Caki2 (cell line): ENCODE measurements around the gene CPNE8. TPM values are rescaled to one million over a fixed set of nuclear protein-coding genes. Genes with fewer than 3 reads are reported as not detected.

Experiments used
- DNase-seq: peaks from one replicate; pipeline ENCODE4 v3.0.0-alpha.2; 2015; ENCODE audit warnings: low read depth
- in situ Hi-C: cut with HindIII; loops from 2 replicates; pipeline ENCODE4 v1.10.0; 2016; ENCODE audit warnings: low sequenced_read_pairs, low pct_unique_long_range_greater_than_20kb, mixed read lengths
- total RNA-seq: library from RNA; depleted of rRNA; stranded (reverse); fragments of >200 nt; shearing (Covaris generic); gene quantifications from 2 replicates; pipeline ENCODE4 v1.2.3, GENCODE V29; 2014; ENCODE audit warnings: low replicate concordance

Gene CPNE8
- total RNA-seq, 1 experiment from 2014 or later = 20.4 TPM

GRCh38 chr12:38610808-38611350, 294.5 kb downstream of the CPNE8 start:
- in situ Hi-C loops = no loop called here

GRCh38 chr12:38607295-38607694, 298.1 kb downstream of the CPNE8 start:
- no peak for DNase-seq
- in situ Hi-C loops = no loop called here

More at GRCh38 chr12:38610808-38611350, 294.5 kb downstream of the CPNE8 start:
- DNase-seq = no peak
